PC-3 (cell line): ENCODE measurements around the gene NUDT7.

ENCODE experiments used
- CTCF ChIP-seq: fragments of 300-600 bp; sonication (generic); conservative IDR thresholded peaks from 2 replicates; pipeline ENCODE4 v1.5.1; 2017; ENCODE audit warnings: antibody characterized with exemption, low read depth, mild to moderate bottlenecking, low read length
- EZH2 ChIP-seq: fragments of 300-600 bp; sonication (generic); IDR thresholded peaks from one replicate; pipeline ENCODE4 v1.6.1; 2017; ENCODE audit warnings: antibody characterized with exemption, mild to moderate bottlenecking, low read length; ENCODE audit not compliant: unreplicated experiment

- TF ChIP-seq CTCF, result no peak
- no peak for TF ChIP-seq EZH2
Measured at GRCh38 chr16:77759201-77759600, 36.9 kb downstream of the NUDT7 start.
